H1 (cell line): ENCODE data around the gene SMIM5. TPM values are rescaled to one million over a fixed set of nuclear protein-coding genes. Genes with fewer than 3 reads are reported as not detected.

ENCODE experiments used
- CTCF ChIA-PET: fragments of 300-600 bp; sonication (Branson Sonifier 250); formaldehyde crosslinking; loops from one replicate; lab custom pipeline; 2021; ENCODE audit not compliant: partially characterized antibody; lab: Charles Lee
- POLR2A ChIA-PET: fragments of 300-600 bp; sonication (Branson Sonifier 250); formaldehyde crosslinking; loops from one replicate; lab custom pipeline; 2021; ENCODE audit warnings: inconsistent platforms; ENCODE audit not compliant: partially characterized antibody; lab: Charles Lee
- DNase-seq, 2 experiments: peaks; one replicate each; pipeline versions ENCODE4 v3.0.0 to v3.0.0-alpha.2; 2010 to 2022; ENCODE audit warnings: low spot score in 2 of 2, low read depth in 1 of 2, mixed read lengths in 1 of 2
- FAIRE-seq: peaks from 2 replicates; lab custom pipeline; 2011; peaks lifted over from hg19 to GRCh38; lab: Jason Lieb, UNC
- H2AFZ ChIP-seq: 2 replicates; pipeline ENCODE4 v1.8.1; 2012; ENCODE audit warnings: low read length, inconsistent platforms
- H2AK5ac ChIP-seq: 2 replicates; pipeline ENCODE4 v1.6.1; 2013; ENCODE audit warnings: low read depth, low read length
- H2BK120ac ChIP-seq: replicated peaks from 2 replicates; pipeline ENCODE3; 2013; ENCODE audit warnings: low read depth, low read length, inconsistent platforms
- H2BK12ac ChIP-seq: 2 replicates; pipeline ENCODE4 v1.6.1; 2013; ENCODE audit warnings: low read depth, low read length
- H2BK15ac ChIP-seq: 2 replicates; pipeline ENCODE4 v1.6.1; 2013; ENCODE audit warnings: low read length
- H2BK20ac ChIP-seq: 2 replicates; pipeline ENCODE4 v1.6.1; 2013; ENCODE audit warnings: low read length
- H2BK5ac ChIP-seq: 2 replicates; pipeline ENCODE4 v1.6.1; 2013; ENCODE audit warnings: low read depth, low read length
- H3K14ac ChIP-seq: 2 replicates; pipeline ENCODE4 v1.6.1; 2013; ENCODE audit warnings: inconsistent platforms; ENCODE audit not compliant: insufficient read length
- H3K18ac ChIP-seq: 2 replicates; pipeline ENCODE4 v1.6.1; 2013; ENCODE audit warnings: low read length; ENCODE audit errors: extremely low read depth
- H3K23ac ChIP-seq: 2 replicates; pipeline ENCODE4 v1.6.1; 2013; ENCODE audit warnings: inconsistent platforms; ENCODE audit not compliant: insufficient read length
- H3K23me2 ChIP-seq: 2 replicates; pipeline ENCODE4 v1.6.1; 2013; ENCODE audit warnings: low read depth, low read length
- H3K27ac ChIP-seq: 2 replicates; pipeline ENCODE4 v1.6.1; 2011; ENCODE audit warnings: low read depth, low read length, inconsistent platforms
- H3K27me3 ChIP-seq, 4 experiments: replicated peaks in 1 of 4; 1 replicate in 1 of 4; 2 replicates in 3 of 4; pipeline versions ENCODE4 v1.6.1 to v1.8.1; 2011 to 2013; ENCODE audit warnings: low read length in 3 of 4, mild to moderate bottlenecking in 3 of 4, inconsistent platforms in 2 of 4, mixed read lengths in 2 of 4, moderate library complexity in 1 of 4; ENCODE audit not compliant: control insufficient read depth in 3 of 4, insufficient read depth in 3 of 4; ENCODE audit errors: extremely low read depth in 1 of 4
- H3K36me3 ChIP-seq, 4 experiments: 2 replicates each; pipeline versions ENCODE4 v1.6.1 to v1.8.1; 2011 to 2013; ENCODE audit warnings: mild to moderate bottlenecking in 4 of 4, low read length in 3 of 4, moderate library complexity in 2 of 4, control low read depth in 1 of 4, inconsistent platforms in 1 of 4; ENCODE audit not compliant: insufficient read depth in 4 of 4, control insufficient read depth in 2 of 4
- H3K4ac ChIP-seq: replicated peaks from 2 replicates; pipeline ENCODE3; 2013; ENCODE audit warnings: low read length, low read depth, mixed read lengths, inconsistent platforms; ENCODE audit not compliant: insufficient read length
- H3K4me1 ChIP-seq, 4 experiments: replicated peaks in 1 of 4; 1 replicate in 1 of 4; 2 replicates in 3 of 4; pipeline versions ENCODE4 v1.6.1 to v1.8.1; 2011 to 2013; ENCODE audit warnings: low read length in 3 of 4, inconsistent platforms in 2 of 4, mixed read lengths in 1 of 4; ENCODE audit not compliant: insufficient read depth in 4 of 4, control insufficient read depth in 3 of 4
- H3K4me2 ChIP-seq, 2 experiments: 2 replicates each; pipeline versions ENCODE4 v1.6.1 to v1.8.1; 2011 to 2013; ENCODE audit warnings: low read depth in 2 of 2, low read length in 2 of 2, control low read depth in 1 of 2, inconsistent platforms in 1 of 2, mild to moderate bottlenecking in 1 of 2; ENCODE audit not compliant: insufficient read depth in 1 of 2
- H3K4me3 ChIP-seq, 4 experiments: fragments of 200-600, 300-600 bp in 1 of 4; sonication (generic), shearing (Covaris generic), sonication (Bioruptor Twin) in 1 of 4; 2 replicates each; pipeline versions ENCODE4 v1.5.1 to v1.8.1; 2011 to 2016; ENCODE audit warnings: low read length in 4 of 4, low read depth in 3 of 4, control low read depth in 2 of 4, inconsistent platforms in 2 of 4, mild to moderate bottlenecking in 2 of 4, mixed read lengths in 1 of 4, moderate library complexity in 1 of 4; ENCODE audit not compliant: insufficient read depth in 2 of 4; ENCODE audit errors: extremely low read depth in 1 of 4
- H3K56ac ChIP-seq: replicated peaks from 2 replicates; pipeline ENCODE3; 2013; ENCODE audit warnings: low read depth, mild to moderate bottlenecking, mixed read lengths, low read length, inconsistent platforms; ENCODE audit not compliant: insufficient read length
- H3K79me1 ChIP-seq: 2 replicates; pipeline ENCODE4 v1.6.1; 2013; ENCODE audit warnings: low read depth, low read length, control low read depth
- H3K79me2 ChIP-seq, 2 experiments: 2 replicates each; pipeline versions ENCODE4 v1.6.1 to v1.8.1; 2012 to 2013; ENCODE audit warnings: low read length in 2 of 2, mild to moderate bottlenecking in 2 of 2, inconsistent platforms in 1 of 2; ENCODE audit not compliant: insufficient read depth in 2 of 2, control insufficient read depth in 1 of 2
- H3K9ac ChIP-seq, 4 experiments: replicated peaks in 1 of 4; 1 replicate in 1 of 4; 2 replicates in 3 of 4; pipeline versions ENCODE4 v1.6.1 to v1.8.1; 2011 to 2013; ENCODE audit warnings: low read depth in 3 of 4, low read length in 3 of 4, control low read depth in 2 of 4, mild to moderate bottlenecking in 2 of 4, moderate library complexity in 2 of 4, inconsistent platforms in 1 of 4; ENCODE audit errors: extremely low read depth in 1 of 4
- H3K9me3 ChIP-seq, 2 experiments: 2 replicates each; pipeline versions ENCODE4 v1.6.1 to v1.8.1; 2012 to 2013; ENCODE audit warnings: mild to moderate bottlenecking in 2 of 2, moderate library complexity in 2 of 2, control low read depth in 1 of 2, inconsistent platforms in 1 of 2, low read depth in 1 of 2, low read length in 1 of 2, mixed read lengths in 1 of 2; ENCODE audit not compliant: insufficient read depth in 2 of 2
- H4K20me1 ChIP-seq, 2 experiments: replicated peaks in 1 of 2; 2 replicates each; pipeline versions ENCODE3 to v1.8.1; 2011 to 2013; ENCODE audit warnings: inconsistent platforms in 2 of 2, low read length in 2 of 2, mild to moderate bottlenecking in 1 of 2; ENCODE audit not compliant: insufficient read depth in 2 of 2, control insufficient read depth in 1 of 2
- H4K5ac ChIP-seq: 2 replicates; pipeline ENCODE4 v1.6.1; 2013; ENCODE audit warnings: low read length, low read depth, mixed read lengths, inconsistent platforms; ENCODE audit not compliant: insufficient read length
- H4K8ac ChIP-seq: 2 replicates; pipeline ENCODE4 v1.8.0; 2013; ENCODE audit warnings: mild to moderate bottlenecking, moderate library complexity, low read length, inconsistent platforms; ENCODE audit not compliant: insufficient read depth; ENCODE audit errors: extremely low read depth
- H4K91ac ChIP-seq: replicated peaks from 2 replicates; pipeline ENCODE3; 2013; ENCODE audit warnings: low read length, mixed read lengths, inconsistent platforms; ENCODE audit not compliant: insufficient read length
- GTF2F1 ChIP-seq: IDR thresholded peaks from 2 replicates; pipeline ENCODE4 v1.6.1; 2012; ENCODE audit warnings: low read depth, low read length, improper control_type of control experiment, borderline replicate concordance
- POLR2A ChIP-seq, 2 experiments: IDR thresholded peaks; 1 replicate in 1 of 2; 2 replicates in 1 of 2; pipeline ENCODE4 v1.6.1; 2011; ENCODE audit warnings: low read depth in 2 of 2, low read length in 2 of 2, mild to moderate bottlenecking in 2 of 2; ENCODE audit errors: control extremely low read depth in 1 of 2
- POU5F1 ChIP-seq: IDR thresholded peaks from 2 replicates; pipeline ENCODE4 v1.6.1; 2011; ENCODE audit warnings: low read depth, mild to moderate bottlenecking, low read length, moderate library complexity
- SRF ChIP-seq: IDR thresholded peaks from 2 replicates; pipeline ENCODE4 v1.6.1; 2011; ENCODE audit warnings: mild to moderate bottlenecking, low read depth, low read length, moderate library complexity
- SUZ12 ChIP-seq: fragments of 200-600 bp; sonication (generic); IDR thresholded peaks from 2 replicates; pipeline ENCODE4 v1.6.1; 2012; ENCODE audit warnings: mild to moderate bottlenecking, inconsistent platforms, low read length, moderate library complexity, mixed read lengths
- WGBS, 2 experiments: shearing (Covaris generic) in 1 of 2; methylation state at CpG; one replicate each; pipeline versions ENCODE4 v1.1.6 to v1.1.7; 2013 to 2015; ENCODE audit warnings: low lambda C conversion rate in 2 of 2, mixed read lengths in 2 of 2, inconsistent platforms in 1 of 2, low coverage in 1 of 2, missing lambda C conversion rate in 1 of 2; ENCODE audit not compliant: insufficient replicate concordance in 2 of 2, insufficient coverage in 1 of 2, insufficient read length in 1 of 2; ENCODE audit errors: extremely low coverage in 1 of 2, missing lambda C conversion rate in 1 of 2; 5-methylcytosine and 5-hydroxymethylcytosine counted together
- polyA plus RNA-seq, 7 experiments: library from polyadenylated mRNA; depleted of rRNA in 3 of 7; stranded (reverse) in 5 of 7; unstranded in 2 of 7; fragments of >200 nt in 5 of 7; fragments of 200-250 nt in 2 of 7; gene quantifications; 1 replicate in 5 of 7; 2 replicates in 1 of 7; 4 replicates in 1 of 7; pipeline versions ENCODE4 v1.2.1 to v1.2.3, GENCODE V29; 2011 to 2013; ENCODE audit warnings: missing spikeins in 2 of 7, mixed read lengths in 2 of 7
- total RNA-seq: library from RNA; stranded (reverse); fragmentation: NEBNext Ultra II Directional; extraction: Animal tissue kit (Norgen Biotek cat#: 25700); gene quantifications from 2 replicates; pipeline ENCODE4 v1.2.1, GENCODE V29; 2021

Gene SMIM5
- total and polyA plus RNA-seq, 2 of the 8 experiments (the other 6 are each of a cell fraction or from before 2014, with no cell fraction given): not detected

DNA sequence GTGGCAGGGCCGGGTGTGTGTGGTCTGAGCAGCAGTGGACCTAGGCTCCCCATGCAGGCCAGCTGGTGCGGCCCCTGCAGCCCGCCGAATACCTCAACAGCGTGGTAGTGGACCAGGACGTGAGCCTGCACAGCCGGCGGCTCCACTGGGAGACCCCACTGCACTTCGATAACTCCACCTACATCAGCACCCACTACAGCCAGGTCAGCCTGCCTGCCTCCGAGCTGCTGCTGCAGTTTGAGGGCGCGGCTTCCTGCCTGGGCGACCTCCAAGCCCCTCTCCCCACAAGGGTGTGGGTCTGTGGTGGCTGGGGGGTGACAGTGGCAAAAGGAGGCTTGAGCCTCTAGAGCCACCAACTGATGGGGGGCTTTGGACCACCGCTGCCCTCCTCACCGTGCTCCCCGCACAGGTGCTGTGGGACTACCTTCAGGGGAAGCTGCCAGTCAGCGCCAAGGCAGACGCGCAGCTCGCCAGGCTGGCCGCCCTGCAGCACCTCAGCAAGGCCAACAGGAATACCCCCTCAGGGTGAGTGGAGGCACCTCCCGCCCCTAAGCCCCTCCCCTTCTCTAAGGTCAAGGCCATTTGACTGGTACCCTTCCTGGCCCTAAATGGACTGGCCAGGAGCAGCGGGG lies 8.4 kb upstream of the SMIM5 start:
- no peak overlapping the region for H3K4ac ChIP-seq
- TF ChIP-seq SUZ12 (no peak), POLR2A (IDR thresholded peaks at IDR 0.05; ENCODE audit: control extremely low read depth in 1 of 2, low read depth in 2 of 2, low read length in 2 of 2) (0 out of 3 replicates have a peak, but pooled peaks of 1 of the 2 experiments have one; percentile 31), POU5F1 (no peak), GTF2F1 (no peak), SRF (no peak)
- peaks cover 0 to under 1% (median under 1%) of the 10 kb centered on the region in 4 experiments; a peak in 4 of 7 replicates for H3K4me1 ChIP-seq
- ChIA-PET CTCF (interaction anchor here (0.8 to 59.2 kb wide), 26 partner anchors 6 to 394 kb away, joined by 3 to 2200 read pairs (median 5); partner anchors contain the start of genes RECQL5, SAP30BP and SMIM5), POLR2A (interaction anchor here (0.8 to 2.7 kb wide), 9 partner anchors 8 to 155 kb away, joined by 3 to 10 read pairs (median 5); partner anchors contain the start of gene SMIM5)
- H2BK12ac ChIP-seq: peak overlapping the region; percentile 68; the same call in 1 of the 2 replicates
- H3K56ac ChIP-seq: no peak overlapping the region
- no peaks in the 10 kb centered on the region for H3K79me1 ChIP-seq
- no peak overlapping the region for H3K23ac ChIP-seq
- no peak overlapping the region for H3K4me2 ChIP-seq
- no peak overlapping the region for H2AFZ ChIP-seq
- no peak overlapping the region for H2BK5ac ChIP-seq
- WGBS, 2 experiments: 84% methylated on average over 23 of the region's 23 CpGs; no CpG with 5 or more reads in 1 of the 2 experiments
- H3K14ac ChIP-seq: no peak overlapping the region
- no peaks in the 10 kb centered on the region; a peak in 2 of 7 replicates for H3K27me3 ChIP-seq
- H3K23me2 ChIP-seq: no peaks in the 10 kb centered on the region
- H2BK15ac ChIP-seq: no peak overlapping the region
- DNase-seq (no peak), FAIRE-seq (no peak)
- H4K5ac ChIP-seq: no peak overlapping the region
- no peaks in the 10 kb centered on the region for H3K9me3 ChIP-seq
- no peak overlapping the region for H3K4me3 ChIP-seq
- H3K9ac ChIP-seq: no peak overlapping the region
- H4K91ac ChIP-seq: no peak overlapping the region
- no peaks in the 10 kb centered on the region for H3K36me3 ChIP-seq
- H3K79me2 ChIP-seq: no peaks in the 10 kb centered on the region
- H2BK20ac ChIP-seq: no peak overlapping the region
- no peaks in the 10 kb centered on the region for H4K20me1 ChIP-seq
- H3K27ac ChIP-seq: no peak overlapping the region
- no peak overlapping the region; the same call in 1 of the 2 replicates for H4K8ac ChIP-seq
- no peak overlapping the region; the same call in 1 of the 2 replicates for H3K18ac ChIP-seq
- no peak overlapping the region for H2BK120ac ChIP-seq
- no peak overlapping the region for H2AK5ac ChIP-seq
